H9 (cell line): Measurements from ENCODE around the gene VEGFD. TPM values are rescaled to one million over a fixed set of nuclear protein-coding genes. Genes with fewer than 3 reads are reported as not detected.

Experiments
- DNase-seq: peaks from one replicate; pipeline ENCODE4 v3.0.0-alpha.2; 2017
- H2AFZ ChIP-seq: one replicate; pipeline ENCODE4 v1.6.1; 2013; ENCODE audit warnings: mild to moderate bottlenecking, low read length, control low read depth, moderate library complexity
- H2AK5ac ChIP-seq: 2 replicates; pipeline ENCODE4 v1.6.1; 2013; ENCODE audit warnings: low read length, control low read depth, mixed read lengths; ENCODE audit not compliant: insufficient read length
- H2BK120ac ChIP-seq: one replicate; pipeline ENCODE4 v1.6.1; 2013; ENCODE audit warnings: low read depth, mild to moderate bottlenecking, low read length, control low read depth, inconsistent platforms; ENCODE audit not compliant: poor library complexity, severe bottlenecking
- H2BK12ac ChIP-seq: 2 replicates; pipeline ENCODE4 v1.6.1; 2013; ENCODE audit warnings: low read length, control low read depth, mixed read lengths, low read depth; ENCODE audit not compliant: insufficient read length
- H2BK15ac ChIP-seq: 2 replicates; pipeline ENCODE4 v1.6.1; 2013; ENCODE audit warnings: low read depth, low read length, control low read depth
- H2BK20ac ChIP-seq: one replicate; pipeline ENCODE4 v1.6.1; 2013; ENCODE audit warnings: low read depth, mild to moderate bottlenecking, low read length, control low read depth, inconsistent platforms; ENCODE audit not compliant: poor library complexity, severe bottlenecking
- H2BK5ac ChIP-seq: 2 replicates; pipeline ENCODE4 v1.6.1; 2013; ENCODE audit warnings: low read length, control low read depth, mixed read lengths; ENCODE audit not compliant: insufficient read length
- H3K14ac ChIP-seq: 2 replicates; pipeline ENCODE4 v1.6.1; 2013; ENCODE audit warnings: low read length, control low read depth; ENCODE audit not compliant: insufficient read depth
- H3K18ac ChIP-seq: 2 replicates; pipeline ENCODE4 v1.6.1; 2013; ENCODE audit warnings: low read depth, mild to moderate bottlenecking, mixed read lengths, low read length, control low read depth; ENCODE audit not compliant: insufficient read length
- H3K23ac ChIP-seq: 2 replicates; pipeline ENCODE4 v1.6.1; 2013; ENCODE audit warnings: low read length, control low read depth, mixed read lengths, low read depth; ENCODE audit not compliant: insufficient read length
- H3K23me2 ChIP-seq: 2 replicates; pipeline ENCODE4 v1.6.1; 2013; ENCODE audit warnings: low read depth, mild to moderate bottlenecking, mixed read lengths, low read length, control low read depth; ENCODE audit not compliant: insufficient read length, poor library complexity, severe bottlenecking
- H3K27ac ChIP-seq: 2 replicates; pipeline ENCODE4 v1.5.1; 2013; ENCODE audit warnings: low read length, control low read depth, mixed read lengths, low read depth; ENCODE audit not compliant: insufficient read length
- H3K27me3 ChIP-seq: 2 replicates; pipeline ENCODE4 v1.6.1; 2013; ENCODE audit warnings: low read length, control low read depth, inconsistent platforms; ENCODE audit not compliant: insufficient read depth
- H3K4ac ChIP-seq: 2 replicates; pipeline ENCODE4 v1.6.1; 2013; ENCODE audit warnings: low read depth, mild to moderate bottlenecking, control low read depth, inconsistent platforms, low read length, moderate library complexity
- H3K4me1 ChIP-seq: 2 replicates; pipeline ENCODE4 v1.6.1; 2013; ENCODE audit warnings: low read length, control low read depth, inconsistent platforms; ENCODE audit not compliant: insufficient read depth
- H3K4me2 ChIP-seq: 2 replicates; pipeline ENCODE4 v1.6.1; 2013; ENCODE audit warnings: low read length, control low read depth, mixed read lengths; ENCODE audit not compliant: insufficient read length, insufficient read depth
- H3K56ac ChIP-seq: 2 replicates; pipeline ENCODE4 v1.6.1; 2013; ENCODE audit warnings: low read depth, mild to moderate bottlenecking, mixed read lengths, low read length, control low read depth; ENCODE audit not compliant: insufficient read length
- H3K79me1 ChIP-seq: 2 replicates; pipeline ENCODE4 v1.6.1; 2013; ENCODE audit warnings: low read depth, mild to moderate bottlenecking, moderate library complexity, low read length, control low read depth, inconsistent platforms; ENCODE audit not compliant: insufficient read depth, poor library complexity, severe bottlenecking
- H3K79me2 ChIP-seq: 2 replicates; pipeline ENCODE4 v1.6.1; 2013; ENCODE audit warnings: low read length, control low read depth, inconsistent platforms; ENCODE audit not compliant: insufficient read depth
- H3K9ac ChIP-seq: 2 replicates; pipeline ENCODE4 v1.6.1; 2013; ENCODE audit warnings: low read length, control low read depth, mixed read lengths; ENCODE audit not compliant: insufficient read length; ENCODE audit errors: extremely low read depth
- H3K9me3 ChIP-seq: one replicate; pipeline ENCODE4 v1.6.1; 2013; ENCODE audit warnings: low read depth, low read length, inconsistent platforms; ENCODE audit not compliant: control insufficient read depth
- H3T11ph ChIP-seq: one replicate; pipeline ENCODE4 v1.6.1; 2013; ENCODE audit warnings: mild to moderate bottlenecking, low read length, control low read depth, inconsistent platforms
- H4K20me1 ChIP-seq: one replicate; pipeline ENCODE4 v1.6.1; 2013; ENCODE audit not compliant: control insufficient read depth, insufficient read length, insufficient read depth
- H4K5ac ChIP-seq: 2 replicates; pipeline ENCODE4 v1.6.1; 2013; ENCODE audit warnings: low read depth, mild to moderate bottlenecking, mixed read lengths, low read length, control low read depth; ENCODE audit not compliant: insufficient read length
- H4K8ac ChIP-seq: replicated peaks from 2 replicates; pipeline ENCODE4 v1.6.1; 2013; ENCODE audit warnings: low read length, control low read depth, mixed read lengths, low read depth; ENCODE audit not compliant: insufficient read length
- H4K91ac ChIP-seq: 2 replicates; pipeline ENCODE4 v1.6.1; 2013; ENCODE audit warnings: low read depth, mild to moderate bottlenecking, moderate library complexity, mixed read lengths, low read length, control low read depth; ENCODE audit not compliant: insufficient read length
- H3K27ac Mint-ChIP-seq, 3 experiments: 2 replicates in 2 of 3; 3 replicates in 1 of 3; pipeline ENCODE4 v1.8.0; 2020 to 2021; ENCODE audit warnings: mixed read lengths in 3 of 3, mild to moderate bottlenecking in 1 of 3, moderate library complexity in 1 of 3
- H3K27me3 Mint-ChIP-seq: 2 replicates; pipeline ENCODE4 v1.8.0; 2021; ENCODE audit warnings: low read depth, mild to moderate bottlenecking, moderate library complexity, mixed read lengths
- H3K36me3 Mint-ChIP-seq, 3 experiments: 2 replicates in 2 of 3; 3 replicates in 1 of 3; pipeline ENCODE4 v1.8.0; 2020 to 2021; ENCODE audit warnings: low read depth in 3 of 3, mixed read lengths in 3 of 3; ENCODE audit not compliant: insufficient read depth in 1 of 3
- H3K4me1 Mint-ChIP-seq, 2 experiments: 2 replicates each; pipeline ENCODE4 v1.8.0; 2020; ENCODE audit warnings: mixed read lengths in 2 of 2
- H3K4me3 Mint-ChIP-seq, 2 experiments: 2 replicates in 1 of 2; 3 replicates in 1 of 2; pipeline ENCODE4 v1.8.0; 2020 to 2021; ENCODE audit warnings: mild to moderate bottlenecking in 2 of 2, mixed read lengths in 2 of 2, moderate library complexity in 1 of 2
- H3K9me3 Mint-ChIP-seq, 2 experiments: 2 replicates in 1 of 2; 3 replicates in 1 of 2; pipeline ENCODE4 v1.8.0; 2020; ENCODE audit warnings: mild to moderate bottlenecking in 2 of 2, mixed read lengths in 2 of 2, moderate library complexity in 1 of 2
- WGBS: extraction: QIAGEN DNeasy Blood & Tissue Kit; methylation state at CpG from one replicate; pipeline ENCODE4 v1.1.7; 2013; ENCODE audit warnings: missing lambda C conversion rate, low lambda C conversion rate, mixed read lengths; ENCODE audit not compliant: insufficient read length; ENCODE audit errors: extremely low coverage; 5-methylcytosine and 5-hydroxymethylcytosine counted together
- total RNA-seq: library from RNA; stranded (reverse); gene quantifications from 2 replicates; pipeline ENCODE4 v1.2.1, GENCODE V29; 2021
- TF ChIP-seq, protein P1 (sequence below): fragments of 200-600 bp; sonication (generic); conservative IDR thresholded peaks from 3 replicates; pipeline ENCODE4 v1.8.0; 2021; ENCODE audit warnings: antibody characterized with exemption, mild to moderate bottlenecking

The VEGFD gene
- total RNA-seq, 1 experiment from 2014 or later, result 0.11 TPM

DNA sequence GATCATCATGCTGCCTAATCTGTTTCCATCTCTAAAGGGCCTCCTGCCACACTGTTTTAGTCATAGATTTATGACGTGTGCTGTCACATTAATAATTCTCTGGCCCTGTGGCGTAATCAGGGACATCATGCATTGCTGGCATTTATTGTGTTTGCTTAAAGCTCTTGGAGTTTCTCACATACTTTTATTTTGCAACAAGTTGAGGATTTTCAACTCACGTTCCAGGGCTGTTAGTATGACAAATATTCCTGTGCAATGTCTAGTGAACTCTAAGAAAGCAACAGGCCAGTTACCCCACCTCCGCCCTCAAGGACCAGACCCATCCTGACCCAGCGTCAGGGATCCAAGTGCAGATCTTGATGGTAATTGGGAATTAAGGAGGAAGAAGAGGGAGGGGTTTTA lies 41.1 kb downstream of the VEGFD start:
- H3K9me3 ChIP-seq, result no peaks in the 10 kb centered on the region
- H3K18ac ChIP-seq, result no peak overlapping the region
- H2BK5ac ChIP-seq, result no peak overlapping the region
- no peak overlapping the region for H3K27ac ChIP-seq
- Mint-ChIP-seq H3K36me3 (no peaks in the 10 kb centered on the region), H3K27me3 (peaks cover 65% of the 10 kb centered on the region), H3K4me1 (peaks cover 7% of the 10 kb centered on the region in 2 experiments), H3K27ac (no peak overlapping the region), H3K4me3 (no peak overlapping the region), H3K9me3 (peaks cover 0 to 3% of the 10 kb centered on the region in 2 experiments; a peak in 1 of 5 replicates)
- H3K79me2 ChIP-seq, result no peaks in the 10 kb centered on the region
- H3K23ac ChIP-seq, result no peak overlapping the region
- H3K4ac ChIP-seq, result no peak overlapping the region
- no peaks in the 10 kb centered on the region for H3K79me1 ChIP-seq
- H2BK15ac ChIP-seq, result no peak overlapping the region
- H4K91ac ChIP-seq, result no peak overlapping the region
- no peak overlapping the region for H2BK20ac ChIP-seq
- no peaks in the 10 kb centered on the region for H4K20me1 ChIP-seq
- no peak overlapping the region for H3T11ph ChIP-seq
- H2BK120ac ChIP-seq, result no peak overlapping the region
- H2BK12ac ChIP-seq, result no peak overlapping the region
- peaks cover 2% of the 10 kb centered on the region; the same call in 1 of the 2 replicates for H3K27me3 ChIP-seq
- H3K4me1 ChIP-seq, result no peaks in the 10 kb centered on the region
- DNase-seq, result no peak
- H3K23me2 ChIP-seq, result no peaks in the 10 kb centered on the region
- no peak overlapping the region for H3K4me2 ChIP-seq
- no CpG with 5 or more reads among the region's 5 CpGs for WGBS
- H2AFZ ChIP-seq, result no peak overlapping the region
- no peak overlapping the region for H4K5ac ChIP-seq
- no peak overlapping the region for H3K56ac ChIP-seq
- H4K8ac ChIP-seq, result no peak overlapping the region
- H2AK5ac ChIP-seq, result no peak overlapping the region
- no peak overlapping the region for H3K14ac ChIP-seq
- H3K9ac ChIP-seq, result no peak overlapping the region
- TF ChIP-seq, protein P1, sequence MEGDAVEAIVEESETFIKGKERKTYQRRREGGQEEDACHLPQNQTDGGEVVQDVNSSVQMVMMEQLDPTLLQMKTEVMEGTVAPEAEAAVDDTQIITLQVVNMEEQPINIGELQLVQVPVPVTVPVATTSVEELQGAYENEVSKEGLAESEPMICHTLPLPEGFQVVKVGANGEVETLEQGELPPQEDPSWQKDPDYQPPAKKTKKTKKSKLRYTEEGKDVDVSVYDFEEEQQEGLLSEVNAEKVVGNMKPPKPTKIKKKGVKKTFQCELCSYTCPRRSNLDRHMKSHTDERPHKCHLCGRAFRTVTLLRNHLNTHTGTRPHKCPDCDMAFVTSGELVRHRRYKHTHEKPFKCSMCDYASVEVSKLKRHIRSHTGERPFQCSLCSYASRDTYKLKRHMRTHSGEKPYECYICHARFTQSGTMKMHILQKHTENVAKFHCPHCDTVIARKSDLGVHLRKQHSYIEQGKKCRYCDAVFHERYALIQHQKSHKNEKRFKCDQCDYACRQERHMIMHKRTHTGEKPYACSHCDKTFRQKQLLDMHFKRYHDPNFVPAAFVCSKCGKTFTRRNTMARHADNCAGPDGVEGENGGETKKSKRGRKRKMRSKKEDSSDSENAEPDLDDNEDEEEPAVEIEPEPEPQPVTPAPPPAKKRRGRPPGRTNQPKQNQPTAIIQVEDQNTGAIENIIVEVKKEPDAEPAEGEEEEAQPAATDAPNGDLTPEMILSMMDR, result no peak
